ENCODE data around the gene RPS21. TPM values are rescaled to one million over a fixed set of nuclear protein-coding genes. Genes with fewer than 3 reads are reported as not detected.

Gene RPS21
- total and polyA plus RNA-seq, 8 donors, result 239 to 7,615 (median 2,549) TPM

GRCh38 chr20:62412194-62413024 is 25.5 kb downstream of the RPS21 start:
- H3K4me1 ChIP-seq, result peaks cover 30 to 69% (median 42%) of the 10 kb centered on the region in 4 donors
- H3K9me3 ChIP-seq, result no peaks in the 10 kb centered on the region
- no peak for TF ChIP-seq EP300 (IDR thresholded peaks at IDR 0.05)
- no peak for TF ChIP-seq CTCF (IDR thresholded peaks at IDR 0.05)
- no peak for TF ChIP-seq POLR2A (IDR thresholded peaks at IDR 0.05)
- no peak for TF ChIP-seq POLR2AphosphoS5 (IDR thresholded peaks at IDR 0.05)
- H3K27ac ChIP-seq, result peak overlapping the region in 2 of 5 donors; percentile 10 to 27
- H3K4me3 ChIP-seq, result no peak overlapping the region
- 63 to 79% (median 77%) methylated on average over 14 to 22 of the region's 22 CpGs for whole genome bisulfite sequencing, 5 donors
- H3K27me3 ChIP-seq, result peaks cover 0 to 23% (median 0%) of the 10 kb centered on the region in 3 donors
- peak in 1 of 2 donors; percentile 81 for DNase-seq
- intact Hi-C loops (cut with DNase I; ENCODE audit: low total_unique reads), result no loop called here
- H3K36me3 ChIP-seq, result no peaks in the 10 kb centered on the region

GRCh38 chr20:62413025-62413570 is 26.2 kb downstream of the RPS21 start:
- Histone ChIP-seq H3K4me3 (no peak overlapping the region), H3K4me1 (peaks cover 26 to 62% (median 35%) of the 10 kb centered on the region in 4 donors), H3K9me3 (no peaks in the 10 kb centered on the region), H3K27ac (no peak overlapping the region), H3K27me3 (peaks cover 0 to 26% (median 0%) of the 10 kb centered on the region in 3 donors), H3K36me3 (no peaks in the 10 kb centered on the region)
- intact Hi-C loops (cut with DNase I; ENCODE audit: low total_unique reads), result no loop called here
- WGBS, 5 donors, result 53 to 83% (median 69%) methylated on average over 4 to 11 of the region's 11 CpGs
- DNase-seq, result peak in 1 of 2 donors; percentile 34
- TF ChIP-seq CTCF (IDR thresholded peaks at IDR 0.05), result no peak
- TF ChIP-seq POLR2AphosphoS5 (IDR thresholded peaks at IDR 0.05), result no peak
- TF ChIP-seq POLR2A (IDR thresholded peaks at IDR 0.05), result no peak
- no peak for TF ChIP-seq EP300 (IDR thresholded peaks at IDR 0.05)

- no peak for TF ChIP-seq POLR2AphosphoS5 (IDR thresholded peaks at IDR 0.05)
- no peak for TF ChIP-seq EP300 (IDR thresholded peaks at IDR 0.05)
- no peak for TF ChIP-seq POLR2A (IDR thresholded peaks at IDR 0.05)
- no peak for TF ChIP-seq CTCF (IDR thresholded peaks at IDR 0.05)
- Histone ChIP-seq H3K36me3 (no peaks in the 10 kb centered on the region), H3K27ac (no peak overlapping the region), H3K4me1 (peaks cover 26 to 56% (median 35%) of the 10 kb centered on the region in 4 donors), H3K9me3 (no peaks in the 10 kb centered on the region), H3K4me3 (no peak overlapping the region), H3K27me3 (peaks cover 0 to 35% (median 0%) of the 10 kb centered on the region in 3 donors)
- WGBS, 5 donors, result 61 to 93% (median 69%) methylated on average over 2 to 22 of the region's 22 CpGs
- DNase-seq, result no peak
- intact Hi-C loops (cut with DNase I; ENCODE audit: low total_unique reads), result no loop called here
Observed at GRCh38 chr20:62413896-62414481, 27.1 kb downstream of the RPS21 start.

GRCh38 chr20:62415354-62416111 is 28.6 kb downstream of the RPS21 start:
- Histone ChIP-seq H3K4me1 (peaks cover 11 to 41% (median 23%) of the 10 kb centered on the region in 4 donors), H3K4me3 (no peak overlapping the region), H3K9me3 (no peaks in the 10 kb centered on the region), H3K27me3 (peaks cover 0 to 35% (median 0%) of the 10 kb centered on the region in 3 donors), H3K36me3 (no peaks in the 10 kb centered on the region), H3K27ac (no peak overlapping the region)
- DNase-seq, result no peak
- 84 to 89% (median 87%) methylated on average over 18 to 24 of the region's 24 CpGs for WGBS, 5 donors
- TF ChIP-seq POLR2A (IDR thresholded peaks at IDR 0.05), result no peak
- no peak for TF ChIP-seq POLR2AphosphoS5 (IDR thresholded peaks at IDR 0.05)
- no peak for TF ChIP-seq CTCF (IDR thresholded peaks at IDR 0.05)
- no peak for TF ChIP-seq EP300 (IDR thresholded peaks at IDR 0.05)
- intact Hi-C loops (cut with DNase I; ENCODE audit: low total_unique reads), result no loop called here
